GM18498 (cell line): ENCODE measurements around the gene AMTN.
"Not testable (repeated sequence)": the region's sequence is repeated elsewhere in the genome, so short reads cannot be mapped to it uniquely, and the experiment has no call there.

ENCODE experiments used
- ATAC-seq: cut with Tn5 transposase; IDR thresholded peaks from one replicate; pipeline ENCODE4 v1.9.1; 2021; ENCODE audit warnings: mild to moderate bottlenecking, moderate library complexity; ENCODE audit not compliant: unreplicated experiment

AMTN gene

GRCh38 chr4:70518269-70518668 lies at the start of gene AMTN:
Gene AMTN, plus strand, starts transcription at chr4:70518569. Its CDS starts 209 bp downstream, at chr4:70518778.
- no peak for ATAC-seq

GRCh38 chr4:70471897-70472296 lies 46.5 kb upstream of the AMTN start, which contains the start of gene MUC7:
Gene MUC7, plus strand, starts transcription at chr4:70472197. Its CDS starts 1,825 bp downstream, at chr4:70474022.
- no peak for ATAC-seq

GRCh38 chr4:70473679-70474078 lies 44.7 kb upstream of the AMTN start:
- ATAC-seq = no peak

GRCh38 chr4:70488748-70489147 lies 29.6 kb upstream of the AMTN start:
- no peak for ATAC-seq

- no peak for ATAC-seq
Observed at GRCh38 chr4:70496231-70496630, 22.1 kb upstream of the AMTN start.

GRCh38 chr4:70501838-70502237 lies 16.5 kb upstream of the AMTN start:
- not testable (repeated sequence) for ATAC-seq

GRCh38 chr4:70504733-70505132 lies 13.6 kb upstream of the AMTN start:
- no peak for ATAC-seq

- peak; percentile 92 for ATAC-seq
Observed at GRCh38 chr4:70505151-70505748, 13.1 kb upstream of the AMTN start.

- no peak for ATAC-seq
Observed at GRCh38 chr4:70508801-70509200, 9.6 kb upstream of the AMTN start.

- no peak for ATAC-seq
Observed at GRCh38 chr4:70511365-70511764, 7.0 kb upstream of the AMTN start.

GRCh38 chr4:70515367-70516250 lies 2.8 kb upstream of the AMTN start:
- no peak for ATAC-seq

GRCh38 chr4:70518716-70519115 lies 347 bp downstream of the AMTN start:
- no peak for ATAC-seq

GRCh38 chr4:70522626-70523025 lies 4.3 kb downstream of the AMTN start:
- ATAC-seq = no peak

GRCh38 chr4:70530997-70531396 lies 12.6 kb downstream of the AMTN start:
- no peak for ATAC-seq

- peak; percentile 87 for ATAC-seq
Observed at GRCh38 chr4:70531981-70532380, 13.6 kb downstream of the AMTN start.

- ATAC-seq = no peak
Observed at GRCh38 chr4:70533211-70533610, 14.8 kb downstream of the AMTN start.

- ATAC-seq = no peak
Observed at GRCh38 chr4:70533791-70534190, 15.4 kb downstream of the AMTN start.

GRCh38 chr4:70534886-70535285 lies 16.5 kb downstream of the AMTN start:
- ATAC-seq = not testable (repeated sequence)

GRCh38 chr4:70538869-70539268 lies 20.5 kb downstream of the AMTN start:
- ATAC-seq = peak; percentile 65

- peak; percentile 76 for ATAC-seq
Observed at GRCh38 chr4:70544279-70544868, 26.0 kb downstream of the AMTN start.

- no peak for ATAC-seq
Observed at GRCh38 chr4:70556856-70557255, 38.5 kb downstream of the AMTN start.
